PC-3 (cell line): ENCODE measurements around the gene DENND6B.

Experiments used
- CTCF ChIP-seq: fragments of 300-600 bp; sonication (generic); conservative IDR thresholded peaks from 2 replicates; pipeline ENCODE4 v1.5.1; 2017; ENCODE audit warnings: antibody characterized with exemption, low read depth, mild to moderate bottlenecking, low read length
- EZH2 ChIP-seq: fragments of 300-600 bp; sonication (generic); IDR thresholded peaks from one replicate; pipeline ENCODE4 v1.6.1; 2017; ENCODE audit warnings: antibody characterized with exemption, mild to moderate bottlenecking, low read length; ENCODE audit not compliant: unreplicated experiment
- EZH2phosphoT487 ChIP-seq: fragments of 300-600 bp; sonication (generic); IDR thresholded peaks from 2 replicates; pipeline ENCODE4 v1.6.1; 2018; ENCODE audit warnings: mild to moderate bottlenecking, antibody characterized with exemption, low read length, borderline replicate concordance

GRCh38 chr22:50298266-50298637 lies 28.6 kb downstream of the DENND6B start:
- TF ChIP-seq CTCF: no peak
- no peak for TF ChIP-seq EZH2
- TF ChIP-seq EZH2phosphoT487: no peak
